Liver (tissue), 3 donors: ENCODE results near the gene XYLT1.

Source experiments
- CTCF ChIP-seq: fragments of 150-350 bp; IDR thresholded peaks from 2 replicates; pipeline ENCODE4 v1.5.1; 2017; ENCODE audit warnings: improper control_type of control experiment, low read depth, low read length; ENCODE audit not compliant: missing input control
- EGR1 ChIP-seq, 2 donors: IDR thresholded peaks; 2 replicates each; pipeline ENCODE4 v1.6.1; 2016 to 2018; ENCODE audit warnings: antibody characterized with exemption in 2 of 2, low read depth in 2 of 2
- FOXA1 ChIP-seq: IDR thresholded peaks from 2 replicates; pipeline ENCODE4 v1.6.1; 2016; ENCODE audit warnings: antibody characterized with exemption
- MAX ChIP-seq: IDR thresholded peaks from 2 replicates; pipeline ENCODE4 v1.6.1; 2016; ENCODE audit warnings: antibody characterized with exemption
- RXRA ChIP-seq, 2 donors: IDR thresholded peaks; 2 replicates each; pipeline ENCODE4 v1.6.1; 2017 to 2018; ENCODE audit warnings: antibody characterized with exemption in 2 of 2, mild to moderate bottlenecking in 1 of 2
- SP1 ChIP-seq: IDR thresholded peaks from 2 replicates; pipeline ENCODE4 v1.6.1; 2018; ENCODE audit warnings: antibody characterized with exemption, mild to moderate bottlenecking
- YY1 ChIP-seq: IDR thresholded peaks from 2 replicates; pipeline ENCODE4 v1.6.1; 2016; ENCODE audit warnings: antibody characterized with exemption, mild to moderate bottlenecking
- donor health status: healthy.
- donor health status: healthy.

- TF ChIP-seq CTCF (no peak), MAX (no peak), SP1 (no peak), EGR1 (IDR thresholded peaks at IDR 0.05; ENCODE audit: low read depth in 2 of 2) (no peak), FOXA1 (no peak), YY1 (no peak), RXRA (IDR thresholded peaks at IDR 0.05) (no peak)
Observed at GRCh38 chr16:17068524-17068923, 402.2 kb downstream of the XYLT1 start.
